SH-SY5Y (cell line): ENCODE data around the gene EOLA2.

Experiments used
- GATA2 ChIP-seq: IDR thresholded peaks from 2 replicates; pipeline ENCODE4 v1.6.1; 2011; ENCODE audit warnings: mild to moderate bottlenecking, low read depth, low read length
- GATA3 ChIP-seq: IDR thresholded peaks from 2 replicates; pipeline ENCODE4 v1.6.1; 2011; ENCODE audit warnings: low read depth, mild to moderate bottlenecking, low read length, moderate library complexity

- TF ChIP-seq GATA2: no peak
- TF ChIP-seq GATA3: no peak
Measured at GRCh38 chrX:149987613-149988012, 49.3 kb upstream of the EOLA2 start.
